ENCODE results near the gene RHBDD1.

GRCh38 chr2:226839951-226840350, 4.1 kb downstream of the RHBDD1 start:
- TF ChIP-seq CTCF (IDR thresholded peaks at IDR 0.05) (no peak), POLR2A (IDR thresholded peaks at IDR 0.05) (no peak)

Measured in uterus (tissue), 2 donors.